WTC11 (cell line): Measurements from ENCODE around the gene FST. TPM values are rescaled to one million over a fixed set of nuclear protein-coding genes. Genes with fewer than 3 reads are reported as not detected.

Source experiments
- ATAC-seq: fragments of 200-7000 bp; cut with Tn5 transposase; 2 replicates; pipeline ENCODE4 v1.10.0; 2021; ENCODE audit warnings: mild to moderate bottlenecking, moderate library complexity
- Bru-seq: library from RNA; stranded (reverse); fragments of 400-500 nt; gene quantifications from one replicate; lab custom pipeline; 2021; lab: Mats Ljungman, UMichigan
- CTCF ChIA-PET: fragments of 300-600 bp; sonication (Branson Sonifier 250); formaldehyde crosslinking; loops from one replicate; lab custom pipeline; 2021; ENCODE audit warnings: antibody characterized with exemption; lab: Charles Lee
- POLR2A ChIA-PET: fragments of 350-600 bp; sonication (Branson Sonifier 250); formaldehyde crosslinking; loops from one replicate; lab custom pipeline; 2021; ENCODE audit warnings: antibody characterized with exemption; lab: Charles Lee
- DNase-seq: peaks from one replicate; pipeline ENCODE4 v3.0.0; 2021; ENCODE audit warnings: low spot score
- H3K27ac Mint-ChIP-seq: 2 replicates; pipeline ENCODE4 v1.8.0; 2021; ENCODE audit warnings: mixed read lengths
- H3K27me3 Mint-ChIP-seq: 2 replicates; pipeline ENCODE4 v1.8.0; 2021; ENCODE audit warnings: low read depth, mild to moderate bottlenecking, moderate library complexity, mixed read lengths
- H3K36me3 Mint-ChIP-seq: 2 replicates; pipeline ENCODE4 v1.8.0; 2021; ENCODE audit warnings: mixed read lengths
- H3K4me1 Mint-ChIP-seq: 2 replicates; pipeline ENCODE4 v1.8.0; 2022; ENCODE audit warnings: mixed read lengths
- H3K4me3 Mint-ChIP-seq: 2 replicates; pipeline ENCODE4 v1.8.0; 2021; ENCODE audit warnings: mild to moderate bottlenecking, moderate library complexity, mixed read lengths
- H3K9me3 Mint-ChIP-seq: 2 replicates; pipeline ENCODE4 v1.8.0; 2021; ENCODE audit warnings: mixed read lengths
- ATF3 ChIP-seq: sonication (generic); formaldehyde crosslinking; conservative IDR thresholded peaks from 2 replicates; pipeline ENCODE4 v1.8.1; 2022; ENCODE audit warnings: mild to moderate bottlenecking, missing genetic modification reagents
- CDX4 ChIP-seq: fragments of 250-450 bp; sonication (Bioruptor Pico); IDR thresholded peaks from 2 replicates; pipeline ENCODE4 v1.9.0; 2021; ENCODE audit warnings: moderate library complexity, mild to moderate bottlenecking, inconsistent platforms, borderline replicate concordance
- ESRRA ChIP-seq: sonication (generic); formaldehyde crosslinking; IDR thresholded peaks from 2 replicates; pipeline ENCODE4 v1.8.1; 2022; ENCODE audit warnings: mild to moderate bottlenecking, missing genetic modification reagents, borderline replicate concordance
- ETV6 ChIP-seq: sonication (generic); formaldehyde crosslinking; IDR thresholded peaks from 2 replicates; pipeline ENCODE4 v1.8.1; 2022; ENCODE audit warnings: mild to moderate bottlenecking, missing genetic modification reagents
- FOXJ3 ChIP-seq: sonication (generic); formaldehyde crosslinking; IDR thresholded peaks from 2 replicates; pipeline ENCODE4 v1.9.0; 2021; ENCODE audit warnings: missing genetic modification reagents, mild to moderate bottlenecking, borderline replicate concordance
- HMGA2 ChIP-seq: fragments of 250-450 bp; sonication (Bioruptor Pico); IDR thresholded peaks from 2 replicates; pipeline ENCODE4 v1.4.0; 2021; ENCODE audit warnings: mild to moderate bottlenecking, moderate library complexity
- IRF2 ChIP-seq: sonication (generic); formaldehyde crosslinking; IDR thresholded peaks from 2 replicates; pipeline ENCODE4 v1.8.0; 2022; ENCODE audit warnings: low read depth, missing genetic modification reagents, borderline replicate concordance
- JAZF1 ChIP-seq: fragments of 250-450 bp; sonication (Bioruptor Pico); IDR thresholded peaks from 2 replicates; pipeline ENCODE4 v1.9.0; 2021; ENCODE audit warnings: moderate library complexity, mild to moderate bottlenecking, inconsistent platforms
- NFYB ChIP-seq: sonication (generic); formaldehyde crosslinking; conservative IDR thresholded peaks from 2 replicates; pipeline ENCODE4 v1.8.0; 2022; ENCODE audit warnings: low read depth, missing genetic modification reagents
- NR3C1 ChIP-seq: sonication (generic); formaldehyde crosslinking; conservative IDR thresholded peaks from 2 replicates; pipeline ENCODE4 v1.8.1; 2023; ENCODE audit warnings: low read depth, mild to moderate bottlenecking, missing genetic modification reagents
- ZMAT4 ChIP-seq: fragments of 250-450 bp; sonication (Bioruptor Pico); IDR thresholded peaks from 2 replicates; pipeline ENCODE4 v1.9.0; 2021; ENCODE audit warnings: mild to moderate bottlenecking
- ZNF423 ChIP-seq: fragments of 250-450 bp; sonication (Bioruptor Pico); IDR thresholded peaks from 2 replicates; pipeline ENCODE4 v2.1.2; 2022; ENCODE audit warnings: mild to moderate bottlenecking, moderate library complexity
- ZNF425 ChIP-seq: fragments of 250-450 bp; sonication (Bioruptor Pico); conservative IDR thresholded peaks from 2 replicates; pipeline ENCODE4 v1.9.0; 2021; ENCODE audit warnings: mild to moderate bottlenecking
- long read RNA-seq, 3 experiments: library from RNA in 1 of 3; library from capped mRNA in 1 of 3; library from polyadenylated mRNA in 1 of 3; unstranded in 2 of 3; stranded (forward) in 1 of 3; transcript quantifications; one replicate each; pipeline ENCODE4 v2.0.0, GENCODE V29; 2021
- total RNA-seq: library from RNA; stranded (reverse); gene quantifications from 3 replicates; pipeline ENCODE4 v1.2.3, GENCODE V29; 2021
- TF ChIP-seq, protein P1 (sequence below): sonication (generic); formaldehyde crosslinking; IDR thresholded peaks from 2 replicates; pipeline ENCODE4 v1.8.0; 2023; ENCODE audit warnings: mild to moderate bottlenecking, missing genetic modification reagents
- TF ChIP-seq, protein P2 (sequence below): sonication (generic); formaldehyde crosslinking; IDR thresholded peaks from 2 replicates; pipeline ENCODE4 v1.8.0; 2023; ENCODE audit warnings: missing genetic modification reagents
- TF ChIP-seq, protein P3 (sequence below): sonication (generic); formaldehyde crosslinking; IDR thresholded peaks from 2 replicates; pipeline ENCODE4 v1.8.1; 2022; ENCODE audit warnings: missing genetic modification reagents, borderline replicate concordance

The FST gene
- 11.8 to 12.9 TPM (median 12.8 TPM) in 3 replicates for total RNA-seq
- Bru-seq, nascent RNA: percentile 82 among the genes with signal in this experiment
- long read RNA-seq, experiment 1, transcript FST-201 (6 exons, 2,519 nt): major isoform, 23 of 41 reads
- long read RNA-seq, experiment 1, partial matches to known transcripts: 2 of 41 reads
- long read RNA-seq, experiment 1, other reads (novel, unspliced or antisense): 13 of 41 reads
- long read RNA-seq, experiment 2, partial matches to known transcripts: 4 of 21 reads
- long read RNA-seq, experiment 2, other reads (novel, unspliced or antisense): 12 of 21 reads
- long read RNA-seq, experiment 3, partial matches to known transcripts: 3 of 3 reads
- long read RNA-seq, experiment 3, other reads (novel, unspliced or antisense): 0 of 3 reads

DNA sequence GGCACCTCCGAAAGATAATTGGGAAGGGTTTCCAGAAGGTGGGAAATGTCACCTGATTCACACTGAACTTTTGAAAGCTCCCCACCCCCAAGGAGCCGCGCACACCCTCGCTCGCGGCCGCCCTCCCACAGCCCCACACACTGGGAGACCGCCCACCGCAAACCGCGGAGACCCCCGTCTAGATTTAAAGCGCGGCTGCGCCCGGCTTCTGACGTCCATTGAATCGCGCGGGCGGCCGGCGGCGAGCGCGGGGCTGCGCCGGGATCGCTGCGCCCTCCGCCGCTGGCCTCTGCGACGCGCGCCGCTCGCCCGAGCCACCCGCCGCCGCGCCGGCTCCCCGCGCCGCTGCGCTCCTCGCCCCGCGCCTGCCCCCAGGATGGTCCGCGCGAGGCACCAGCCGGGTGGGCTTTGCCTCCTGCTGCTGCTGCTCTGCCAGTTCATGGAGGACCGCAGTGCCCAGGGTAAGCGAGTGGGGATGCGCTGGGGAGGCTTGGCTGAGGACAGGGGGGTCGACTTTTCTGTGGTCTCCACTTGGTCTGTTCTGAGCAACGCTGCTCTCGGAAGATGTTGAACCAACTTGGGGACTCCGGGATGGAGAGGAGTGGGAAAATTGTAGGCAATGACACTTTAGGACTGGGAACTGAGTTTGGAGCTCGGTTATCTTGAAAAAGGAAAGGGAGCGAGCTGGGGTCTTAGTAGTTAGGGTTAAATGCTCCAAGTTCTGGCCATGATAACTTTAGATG, at the start of gene FST:
Gene FST (plus strand): TSS at position 214 of the 743 bp plus-strand sequence. CDS start 163 bp downstream, at position 377.
- no peak for TF ChIP-seq IRF2 (CRISPR knock-in tag)
- TF ChIP-seq, protein P1, sequence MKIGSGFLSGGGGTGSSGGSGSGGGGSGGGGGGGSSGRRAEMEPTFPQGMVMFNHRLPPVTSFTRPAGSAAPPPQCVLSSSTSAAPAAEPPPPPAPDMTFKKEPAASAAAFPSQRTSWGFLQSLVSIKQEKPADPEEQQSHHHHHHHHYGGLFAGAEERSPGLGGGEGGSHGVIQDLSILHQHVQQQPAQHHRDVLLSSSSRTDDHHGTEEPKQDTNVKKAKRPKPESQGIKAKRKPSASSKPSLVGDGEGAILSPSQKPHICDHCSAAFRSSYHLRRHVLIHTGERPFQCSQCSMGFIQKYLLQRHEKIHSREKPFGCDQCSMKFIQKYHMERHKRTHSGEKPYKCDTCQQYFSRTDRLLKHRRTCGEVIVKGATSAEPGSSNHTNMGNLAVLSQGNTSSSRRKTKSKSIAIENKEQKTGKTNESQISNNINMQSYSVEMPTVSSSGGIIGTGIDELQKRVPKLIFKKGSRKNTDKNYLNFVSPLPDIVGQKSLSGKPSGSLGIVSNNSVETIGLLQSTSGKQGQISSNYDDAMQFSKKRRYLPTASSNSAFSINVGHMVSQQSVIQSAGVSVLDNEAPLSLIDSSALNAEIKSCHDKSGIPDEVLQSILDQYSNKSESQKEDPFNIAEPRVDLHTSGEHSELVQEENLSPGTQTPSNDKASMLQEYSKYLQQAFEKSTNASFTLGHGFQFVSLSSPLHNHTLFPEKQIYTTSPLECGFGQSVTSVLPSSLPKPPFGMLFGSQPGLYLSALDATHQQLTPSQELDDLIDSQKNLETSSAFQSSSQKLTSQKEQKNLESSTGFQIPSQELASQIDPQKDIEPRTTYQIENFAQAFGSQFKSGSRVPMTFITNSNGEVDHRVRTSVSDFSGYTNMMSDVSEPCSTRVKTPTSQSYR (CRISPR knock-in tag): no peak
- TF ChIP-seq ESRRA (CRISPR knock-in tag): no peak
- no peak for TF ChIP-seq FOXJ3 (CRISPR knock-in tag)
- no peak for TF ChIP-seq JAZF1 (CRISPR knock-in tag)
- no peak for TF ChIP-seq ZNF425 (CRISPR knock-in tag)
- TF ChIP-seq HMGA2 (CRISPR knock-in tag): no peak
- TF ChIP-seq ZMAT4 (CRISPR knock-in tag): no peak
- TF ChIP-seq, protein P2, sequence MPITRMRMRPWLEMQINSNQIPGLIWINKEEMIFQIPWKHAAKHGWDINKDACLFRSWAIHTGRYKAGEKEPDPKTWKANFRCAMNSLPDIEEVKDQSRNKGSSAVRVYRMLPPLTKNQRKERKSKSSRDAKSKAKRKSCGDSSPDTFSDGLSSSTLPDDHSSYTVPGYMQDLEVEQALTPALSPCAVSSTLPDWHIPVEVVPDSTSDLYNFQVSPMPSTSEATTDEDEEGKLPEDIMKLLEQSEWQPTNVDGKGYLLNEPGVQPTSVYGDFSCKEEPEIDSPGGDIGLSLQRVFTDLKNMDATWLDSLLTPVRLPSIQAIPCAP: no peak
- TF ChIP-seq NFYB (CRISPR knock-in tag): no peak
- TF ChIP-seq, protein P3, sequence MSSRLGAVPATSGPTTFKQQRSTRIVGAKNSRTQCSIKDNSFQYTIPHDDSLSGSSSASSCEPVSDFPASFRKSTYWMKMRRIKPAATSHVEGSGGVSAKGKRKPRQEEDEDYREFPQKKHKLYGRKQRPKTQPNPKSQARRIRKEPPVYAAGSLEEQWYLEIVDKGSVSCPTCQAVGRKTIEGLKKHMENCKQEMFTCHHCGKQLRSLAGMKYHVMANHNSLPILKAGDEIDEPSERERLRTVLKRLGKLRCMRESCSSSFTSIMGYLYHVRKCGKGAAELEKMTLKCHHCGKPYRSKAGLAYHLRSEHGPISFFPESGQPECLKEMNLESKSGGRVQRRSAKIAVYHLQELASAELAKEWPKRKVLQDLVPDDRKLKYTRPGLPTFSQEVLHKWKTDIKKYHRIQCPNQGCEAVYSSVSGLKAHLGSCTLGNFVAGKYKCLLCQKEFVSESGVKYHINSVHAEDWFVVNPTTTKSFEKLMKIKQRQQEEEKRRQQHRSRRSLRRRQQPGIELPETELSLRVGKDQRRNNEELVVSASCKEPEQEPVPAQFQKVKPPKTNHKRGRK: no peak
- no peak for TF ChIP-seq CDX4 (CRISPR knock-in tag)
- no peak for TF ChIP-seq ZNF423
- no peak for TF ChIP-seq NR3C1
- TF ChIP-seq ATF3 (CRISPR knock-in tag): no peak
- no peak for TF ChIP-seq ETV6 (CRISPR knock-in tag)
- CTCF ChIA-PET: interaction anchor here (1.0 to 1.1 kb wide), 2 partner anchors 54 to 218 kb away, joined by 3 to 6 read pairs; no protein-coding TSS in a partner anchor

More for the DNA sequence above, at the start of gene FST:
- H3K27ac Mint-ChIP-seq: peak within 1 kb of the TSS; percentile 88
- DNase-seq (peak; percentile 52), ATAC-seq (peak; percentile 5)
- POLR2A ChIA-PET: no interaction called here
- no peaks in the 10 kb centered on the region for H3K9me3 Mint-ChIP-seq
- peak within 1 kb of the TSS; percentile 96 for H3K4me3 Mint-ChIP-seq
- peaks cover 14% of the 10 kb centered on the region for H3K4me1 Mint-ChIP-seq
- peaks cover 11% of the 10 kb centered on the region for H3K27me3 Mint-ChIP-seq
- H3K36me3 Mint-ChIP-seq: peaks cover 19% of the 10 kb centered on the region
